ENCODE measurements around the gene PAX5. TPM values are rescaled to one million over a fixed set of nuclear protein-coding genes. Genes with fewer than 3 reads are reported as not detected.
"Not testable (repeated sequence)": the region's sequence is repeated elsewhere in the genome, so short reads cannot be mapped to it uniquely, and the experiment has no call there.

Gene PAX5
- polyA plus RNA-seq, 1 experiment, result not detected

DNA sequence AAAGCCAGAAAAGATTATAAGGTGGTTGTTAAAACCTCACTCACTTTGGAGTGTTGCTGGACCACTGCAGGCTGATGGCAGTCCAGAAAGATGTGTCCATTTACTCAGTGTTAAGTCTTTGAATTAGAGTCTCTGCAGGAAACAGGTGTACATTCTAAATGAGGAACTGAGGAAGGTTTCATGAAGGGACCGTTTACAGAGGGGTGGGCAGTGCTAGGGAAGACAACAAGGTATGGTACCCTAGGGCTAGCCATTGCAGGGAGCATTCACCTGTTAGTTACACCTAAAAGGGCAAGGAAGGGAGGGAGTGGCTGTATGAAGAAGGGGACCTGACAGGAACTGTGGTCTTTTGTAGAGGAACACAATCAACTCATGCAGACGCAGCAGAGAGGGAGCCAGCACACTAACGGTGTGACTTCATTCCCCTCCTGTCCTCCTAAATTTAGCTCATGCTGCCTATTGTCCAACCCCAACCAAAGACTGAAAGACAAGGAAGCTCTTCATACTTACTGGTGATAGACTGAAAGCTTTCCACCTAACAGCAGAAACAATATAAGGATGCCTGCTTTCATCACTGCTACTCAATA lies 32.2 kb upstream of the PAX5 start:
- ChIA-PET POLR2A (no interaction called here), CTCF (no interaction called here)
- TF ChIP-seq CTCF (IDR thresholded peaks at IDR 0.05; ENCODE audit: insufficient read depth, low read depth, low read length), result no peak

DNA sequence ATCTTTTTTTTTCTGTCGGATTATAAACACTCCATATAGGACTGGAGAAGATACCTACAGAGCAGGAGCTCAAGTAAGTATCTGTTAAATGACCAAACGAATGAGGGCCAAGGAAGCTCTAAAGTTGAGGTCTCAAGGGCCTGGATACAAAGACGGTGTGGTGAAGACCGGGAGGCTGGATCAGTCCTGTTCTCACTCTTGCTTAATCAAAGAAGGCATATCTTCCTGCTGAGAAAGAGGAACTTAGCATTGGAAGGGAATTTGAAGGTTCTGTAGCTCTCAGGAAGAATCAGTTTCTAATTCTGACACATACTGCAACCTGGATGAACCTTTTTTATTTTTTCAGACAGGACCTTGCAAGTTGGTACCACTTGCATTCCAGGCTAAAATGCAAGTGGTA lies 28.3 kb upstream of the PAX5 start:
- ChIA-PET CTCF (interaction anchor here (1.2 kb wide), 1 partner anchor 17 kb away, joined by 4 read pairs; no protein-coding TSS in a partner anchor), POLR2A (interaction anchor here (0.5 kb wide), 1 partner anchor 43 kb away, joined by 3 read pairs; no protein-coding TSS in a partner anchor)

More for the DNA sequence above, 32.2 kb upstream of the PAX5 start:
- H3K4me3 ChIP-seq (ENCODE audit: low read depth, low read length), result no peak overlapping the region
- no peaks in the 10 kb centered on the region for H3K36me3 ChIP-seq (ENCODE audit: control insufficient read depth, insufficient read depth, low read length)
- peaks cover 6% of the 10 kb centered on the region; the same call in 1 of the 2 replicates for H3K27me3 ChIP-seq (ENCODE audit: control insufficient read depth, insufficient read depth, low read length)
- DNase-seq (ENCODE audit: low read depth), result no peak

DNA sequence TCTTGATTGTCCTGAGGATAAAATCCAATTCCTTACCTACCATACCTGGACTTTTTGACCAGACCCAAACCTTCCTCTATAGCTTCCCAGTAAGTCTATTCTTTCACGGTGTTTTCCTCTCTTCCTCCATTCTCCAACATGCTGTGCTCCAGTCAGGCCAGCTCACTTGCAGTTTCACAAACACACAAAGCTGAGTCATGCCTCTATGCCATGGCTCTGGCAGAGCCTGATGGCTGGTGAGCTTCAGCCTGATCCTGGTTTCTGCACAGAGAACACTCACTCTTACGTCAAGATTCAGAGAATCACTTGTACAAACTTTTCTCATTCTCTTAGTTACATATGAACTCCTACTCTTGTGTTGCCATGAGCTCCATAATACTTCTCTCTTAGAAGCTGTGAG lies 27.7 kb upstream of the PAX5 start:
- TF ChIP-seq CTCF (IDR thresholded peaks at IDR 0.05; ENCODE audit: insufficient read depth, low read depth, low read length), result no peak
- peaks cover 9% of the 10 kb centered on the region; the same call in 1 of the 2 replicates for H3K27me3 ChIP-seq (ENCODE audit: control insufficient read depth, insufficient read depth, low read length)
- H3K36me3 ChIP-seq (ENCODE audit: control insufficient read depth, insufficient read depth, low read length), result no peaks in the 10 kb centered on the region
- no peak for DNase-seq (ENCODE audit: low read depth)
- ChIA-PET POLR2A (no interaction called here), CTCF (interaction anchor here (1.2 kb wide), 1 partner anchor 17 kb away, joined by 4 read pairs; no protein-coding TSS in a partner anchor)
- H3K4me3 ChIP-seq (ENCODE audit: low read depth, low read length), result no peak overlapping the region

More for the DNA sequence above, 28.3 kb upstream of the PAX5 start:
- TF ChIP-seq CTCF (IDR thresholded peaks at IDR 0.05; ENCODE audit: insufficient read depth, low read depth, low read length), result no peak
- H3K36me3 ChIP-seq (ENCODE audit: control insufficient read depth, insufficient read depth, low read length), result no peaks in the 10 kb centered on the region
- DNase-seq (ENCODE audit: low read depth), result no peak
- no peak overlapping the region for H3K4me3 ChIP-seq (ENCODE audit: low read depth, low read length)
- H3K27me3 ChIP-seq (ENCODE audit: control insufficient read depth, insufficient read depth, low read length), result peaks cover 11% of the 10 kb centered on the region; the same call in 1 of the 2 replicates

DNA sequence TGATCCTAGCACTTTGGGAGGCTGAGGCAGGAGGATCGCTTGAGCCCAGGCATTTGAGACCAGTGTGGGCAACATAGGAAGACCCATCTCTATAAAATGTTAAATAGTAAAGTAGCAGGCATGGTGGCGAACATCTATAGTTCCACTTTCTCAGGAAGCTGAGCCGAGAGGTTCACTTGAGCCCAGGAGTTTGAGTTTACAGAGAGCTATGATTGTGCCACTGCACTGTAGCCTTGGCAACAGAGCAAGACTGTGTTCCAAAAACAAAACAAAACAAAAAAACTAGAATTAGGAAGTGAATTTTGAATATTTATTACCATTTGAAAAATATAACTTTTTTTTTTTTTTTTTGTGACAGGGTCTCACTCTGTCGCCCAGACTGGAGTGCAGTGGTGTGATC lies 26.8 kb upstream of the PAX5 start:
- ChIA-PET POLR2A (no interaction called here), CTCF (no interaction called here)
- DNase-seq (ENCODE audit: low read depth), result no peak
- Histone ChIP-seq H3K4me3 (ENCODE audit: low read depth, low read length) (no peak overlapping the region), H3K27me3 (ENCODE audit: control insufficient read depth, insufficient read depth, low read length) (peaks cover 7% of the 10 kb centered on the region; the same call in 1 of the 2 replicates), H3K36me3 (ENCODE audit: control insufficient read depth, insufficient read depth, low read length) (no peaks in the 10 kb centered on the region)
- TF ChIP-seq CTCF (IDR thresholded peaks at IDR 0.05; ENCODE audit: insufficient read depth, low read depth, low read length), result no peak

DNA sequence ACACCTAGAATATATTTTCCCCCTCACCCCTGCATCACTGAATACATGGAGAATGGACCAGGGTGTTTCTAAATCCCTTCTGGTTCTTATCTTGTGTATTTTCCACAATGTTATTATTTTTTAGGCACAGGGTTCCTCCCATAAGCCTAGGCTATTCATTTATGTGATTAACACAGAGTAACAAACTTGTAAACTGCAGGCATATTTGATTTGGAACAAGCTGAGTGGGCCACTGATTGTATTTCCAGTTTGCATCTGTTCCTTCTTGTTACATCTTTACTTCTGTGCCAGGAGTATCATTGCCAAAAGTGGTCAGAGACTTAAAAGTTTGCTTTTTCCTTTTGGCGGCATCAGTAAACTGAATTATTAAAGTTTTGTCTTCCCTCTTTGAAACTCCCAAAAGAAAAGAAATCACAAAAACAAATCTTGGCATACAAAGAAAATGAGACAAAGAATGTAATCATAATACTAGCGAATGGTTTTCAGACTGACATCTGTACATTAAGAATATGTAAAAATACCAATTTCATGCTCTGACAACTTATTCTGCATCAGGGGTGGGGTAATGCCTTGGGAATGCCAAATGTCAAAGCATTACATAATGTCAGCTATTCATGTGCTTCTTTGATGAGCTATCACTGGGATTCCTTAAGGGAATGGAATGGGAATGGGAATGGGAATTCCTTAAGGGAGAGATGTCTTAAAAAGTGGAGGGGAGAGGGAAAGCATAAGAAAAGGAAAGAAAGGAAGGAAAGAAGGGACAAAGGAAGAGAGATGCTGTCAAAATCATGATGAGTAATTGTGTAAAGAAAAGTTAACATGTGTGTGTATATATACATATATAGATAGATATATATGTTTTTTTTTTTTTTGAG lies 22.2 kb upstream of the PAX5 start:
- Histone ChIP-seq H3K36me3 (ENCODE audit: control insufficient read depth, insufficient read depth, low read length) (no peaks in the 10 kb centered on the region), H3K27me3 (ENCODE audit: control insufficient read depth, insufficient read depth, low read length) (peaks cover 10% of the 10 kb centered on the region), H3K4me3 (ENCODE audit: low read depth, low read length) (no peak overlapping the region)
- ChIA-PET POLR2A (no interaction called here), CTCF (no interaction called here)
- no peak for DNase-seq (ENCODE audit: low read depth)
- no peak for TF ChIP-seq CTCF (IDR thresholded peaks at IDR 0.05; ENCODE audit: insufficient read depth, low read depth, low read length)

DNA sequence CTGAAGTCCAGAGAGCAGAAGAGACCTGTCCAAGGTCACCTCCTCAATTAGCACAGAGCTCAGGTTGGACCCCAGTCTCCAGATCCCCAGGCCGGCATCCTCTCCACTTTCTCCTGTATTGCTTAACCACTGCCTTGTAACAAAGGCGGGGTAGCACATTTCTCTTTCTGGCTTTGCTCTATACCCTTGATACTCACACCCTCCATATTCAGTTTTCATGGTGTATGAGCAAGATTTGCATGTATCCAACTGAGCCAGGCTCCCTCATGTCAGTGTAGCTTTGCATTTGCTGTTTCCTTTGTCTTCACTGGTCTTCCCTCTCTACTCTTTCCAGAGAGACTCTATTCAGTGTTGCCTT lies 20.3 kb upstream of the PAX5 start:
- POLR2A ChIA-PET; H3K4me3 ChIP-seq (ENCODE audit: low read depth, low read length); CTCF ChIA-PET; H3K36me3 ChIP-seq (ENCODE audit: control insufficient read depth, insufficient read depth, low read length); DNase-seq (ENCODE audit: low read depth): not testable (repeated sequence)
- peaks cover 10% of the 10 kb centered on the region for H3K27me3 ChIP-seq (ENCODE audit: control insufficient read depth, insufficient read depth, low read length)

All from BJ (cell line).